Pancreas (tissue), 10 donors: ENCODE results near the gene STAM. TPM values are rescaled to one million over a fixed set of nuclear protein-coding genes. Genes with fewer than 3 reads are reported as not detected.

Source experiments
- ATAC-seq, 4 donors: fragments of 200-7000 bp; cut with Tn5 transposase; one replicate each; pipeline versions ENCODE4 v1.8.0 to v1.9.1; 2020; ENCODE audit warnings: mild to moderate bottlenecking in 4 of 4, moderate library complexity in 4 of 4
- DNase-seq, 6 donors: peaks; one replicate each; pipeline ENCODE4 v3.0.0-alpha.2; 2020
- FAIRE-seq: peaks from 2 replicates; lab custom pipeline; 2012; peaks lifted over from hg19 to GRCh38; lab: Jason Lieb, UNC
- H3K27ac ChIP-seq, 4 donors: fragments of 200-600 bp; sonication (generic); 1 replicate in 3 of 4; 2 replicates in 1 of 4; pipeline versions ENCODE4 v1.5.0 to v1.8.0; 2020
- H3K27me3 ChIP-seq, 4 donors: fragments of 200-600 bp; one replicate each; pipeline ENCODE4 v1.8.0; 2021
- H3K36me3 ChIP-seq, 3 donors: fragments of 200-600 bp; sonication (generic) in 1 of 3; one replicate each; pipeline versions ENCODE4 v1.5.0 to v1.8.0; 2020 to 2021
- H3K4me1 ChIP-seq, 3 donors: fragments of 200-600 bp; one replicate each; pipeline ENCODE4 v1.8.0; 2021
- H3K4me3 ChIP-seq, 4 donors: fragments of 200-600 bp; sonication (generic) in 2 of 4; one replicate each; pipeline versions ENCODE4 v1.5.0 to v1.8.0; 2020 to 2021
- H3K9me3 ChIP-seq, 4 donors: fragments of 200-600 bp; one replicate each; pipeline ENCODE4 v1.8.0; 2021
- CTCF ChIP-seq, 4 donors: fragments of 200-600 bp; sonication (generic) in 3 of 4; IDR thresholded peaks; one replicate each; pipeline versions ENCODE4 v1.5.0 to v1.8.0; 2021; ENCODE audit warnings: antibody characterized with exemption in 4 of 4
- WGBS, 2 donors: extraction: QIAGEN DNeasy Blood & Tissue Kit; methylation state at CpG; one replicate each; pipeline ENCODE4 v1.1.7; 2013; 5-methylcytosine and 5-hydroxymethylcytosine counted together
- intact Hi-C, 3 donors: fragments of 100-400 bp; cut with DNase I; formaldehyde crosslinking; loops; one replicate each; pipeline versions ENCODE4 v1.11.1 to v1.14.2; 2022
- polyA plus RNA-seq, 2 donors: library from polyadenylated mRNA; stranded (reverse); fragments of 200-250 nt; gene quantifications; one replicate each; pipeline ENCODE4 v1.2.3, GENCODE V29; 2013
- total RNA-seq, 6 donors: library from RNA; stranded (reverse); fragmentation: NEBNext Ultra II Directional in 4 of 6; extraction: Animal tissue kit (Norgen Biotek cat#: 25700) in 4 of 6; gene quantifications; one replicate each; pipeline versions ENCODE4 v1.2.1 to v1.2.4, GENCODE V29; 2021 to 2023
- donor health status: healthy with polysubstance abuse.
- donor health status: DM: no; HTN: no; CAD: no; lungs with moderate emphysema.
- donor health status: DM: no; HTN: no; CAD: no.
- donor health status: control.
- donor health status: control.
- donor health status: Bipolar disorder and iron deficiency.
- donor health status: DM: yes; HTN: yes; CAD: no.
- donor health status: DM: no; HTN: no; CAD: no.
- donor health status: DM: no; HTN: no; CAD: no.
- donor health status: DM: yes; HTN: yes; CAD: no.

Gene STAM
- total and polyA plus RNA-seq, 8 donors, result 5.4 to 15.4 (median 11.0) TPM

- 93 to 97% methylated on average over 6 of the region's 6 CpGs for WGBS, 2 donors
- no peak for FAIRE-seq
- no peak for DNase-seq
- ATAC-seq, result no peak
- Histone ChIP-seq H3K27me3 (no peaks in the 10 kb centered on the region), H3K27ac (no peak overlapping the region), H3K4me3 (no peak overlapping the region), H3K9me3 (no peaks in the 10 kb centered on the region), H3K36me3 (no peaks in the 10 kb centered on the region), H3K4me1 (peaks cover 7 to 29% (median 15%) of the 10 kb centered on the region in 3 donors)
- intact Hi-C loops, result loop anchor here in 1 of 3 donors (10.0 kb wide), 1 partner anchor 119 kb away; the partner anchor contains the start of gene HACD1
- no peak for TF ChIP-seq CTCF (IDR thresholded peaks at IDR 0.05)
Measured at GRCh38 chr10:17733620-17734019, 89.7 kb downstream of the STAM start.

DNA sequence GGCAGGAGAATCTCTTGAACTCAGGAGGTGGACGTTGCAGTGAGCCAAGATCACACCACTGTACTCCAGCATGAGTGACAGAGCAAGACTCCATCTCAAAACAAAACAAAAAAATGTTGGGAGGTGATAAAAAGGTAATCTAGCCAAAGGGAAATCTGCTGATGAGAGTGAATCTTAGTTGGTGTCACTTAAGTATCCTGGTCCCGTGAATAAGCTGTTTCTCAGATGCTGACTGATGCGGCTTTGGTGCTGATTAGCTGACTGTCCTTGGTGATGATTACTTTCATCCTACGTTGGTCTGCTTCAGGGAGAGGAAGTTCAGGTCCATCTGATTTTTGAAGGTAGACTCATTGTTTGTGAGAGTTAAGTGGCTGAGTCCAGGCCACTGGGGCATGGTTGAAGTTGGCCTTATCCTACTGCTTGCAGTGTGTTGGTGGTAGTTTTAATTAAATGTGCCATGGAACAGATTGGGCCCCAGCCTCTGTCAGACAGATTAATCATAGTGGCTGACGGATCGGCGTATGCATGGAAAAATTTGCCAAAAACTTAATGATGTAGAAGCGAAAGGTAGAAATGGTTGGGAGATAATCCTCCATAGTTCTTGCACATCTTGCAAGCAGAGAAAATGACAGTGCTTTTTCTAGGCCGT, 90.6 kb downstream of the STAM start:
- DNase-seq (no peak), FAIRE-seq (no peak), ATAC-seq (peak in 2 of 4 donors; percentile 1 to 8)
- intact Hi-C loops, result loop anchor here in 1 of 3 donors (10.0 kb wide), 1 partner anchor 120 kb away; the partner anchor contains the start of gene HACD1
- Histone ChIP-seq H3K27ac (peak overlapping the region in 2 of 4 donors; percentile 34 to 82), H3K9me3 (no peaks in the 10 kb centered on the region), H3K27me3 (no peaks in the 10 kb centered on the region), H3K36me3 (no peaks in the 10 kb centered on the region), H3K4me1 (peaks cover 7 to 29% (median 15%) of the 10 kb centered on the region in 3 donors), H3K4me3 (no peak overlapping the region)
- 60 to 65% methylated on average over 9 of the region's 9 CpGs for WGBS, 2 donors
- TF ChIP-seq CTCF (IDR thresholded peaks at IDR 0.05), result no peak

- Histone ChIP-seq H3K27me3 (no peaks in the 10 kb centered on the region), H3K9me3 (no peaks in the 10 kb centered on the region), H3K27ac (peak overlapping the region; percentile 36 to 82 (median 60)), H3K4me3 (no peak overlapping the region), H3K4me1 (peaks cover 7 to 31% (median 15%) of the 10 kb centered on the region in 3 donors), H3K36me3 (no peaks in the 10 kb centered on the region)
- TF ChIP-seq CTCF (IDR thresholded peaks at IDR 0.05), result no peak
- DNase-seq (peak; percentile 72 to 88 (median 82)), ATAC-seq (peak; percentile 90 to 98 (median 94)), FAIRE-seq (no peak)
- 39 to 42% methylated on average over 15 of the region's 15 CpGs for WGBS, 2 donors
- intact Hi-C loops, result loop anchor here in 1 of 3 donors (10.0 kb wide), 1 partner anchor 121 kb away; the partner anchor contains the start of gene HACD1
Measured at GRCh38 chr10:17735166-17735941, 91.4 kb downstream of the STAM start.

GRCh38 chr10:17736223-17736622, 92.3 kb downstream of the STAM start:
- ATAC-seq, result no peak
- no peak for TF ChIP-seq CTCF (IDR thresholded peaks at IDR 0.05)
- peak overlapping the region in 1 of 4 donors; percentile 82 for H3K27ac ChIP-seq
- FAIRE-seq, result no peak
- H3K9me3 ChIP-seq, result no peaks in the 10 kb centered on the region
- H3K4me3 ChIP-seq, result no peak overlapping the region
- intact Hi-C loops, result loop anchor here in 1 of 3 donors (10.0 kb wide), 1 partner anchor 121 kb away; the partner anchor contains the start of gene HACD1
- no peaks in the 10 kb centered on the region for H3K36me3 ChIP-seq
- DNase-seq, result no peak
- 95 to 98% methylated on average over 2 of the region's 2 CpGs for WGBS, 2 donors
- peaks cover 7 to 37% (median 15%) of the 10 kb centered on the region in 3 donors for H3K4me1 ChIP-seq
- H3K27me3 ChIP-seq, result no peaks in the 10 kb centered on the region
